BLaER1 (cell line): ENCODE results near the gene NBR1.
"Not testable (repeated sequence)": the region's sequence is repeated elsewhere in the genome, so short reads cannot be mapped to it uniquely, and the experiment has no call there.

Experiments used
- H3K27ac ChIP-seq: shearing (Covaris generic); formaldehyde crosslinking; 2 replicates; pipeline ENCODE4 v1.8.1; 2022
- H3K27me3 ChIP-seq: shearing (Covaris generic); formaldehyde crosslinking; 2 replicates; pipeline ENCODE4 v1.8.1; 2022
- H3K36me3 ChIP-seq: shearing (Covaris generic); formaldehyde crosslinking; 2 replicates; pipeline ENCODE4 v1.8.1; 2022
- H3K4me1 ChIP-seq: shearing (Covaris generic); formaldehyde crosslinking; 2 replicates; pipeline ENCODE4 v1.8.1; 2022
- H3K4me2 ChIP-seq: shearing (Covaris generic); formaldehyde crosslinking; 2 replicates; pipeline ENCODE4 v1.8.1; 2022
- H3K4me3 ChIP-seq: shearing (Covaris generic); formaldehyde crosslinking; 2 replicates; pipeline ENCODE4 v1.8.1; 2022
- H3K9ac ChIP-seq: shearing (Covaris generic); formaldehyde crosslinking; 2 replicates; pipeline ENCODE4 v1.8.1; 2022
- H3K9me3 ChIP-seq: shearing (Covaris generic); formaldehyde crosslinking; 2 replicates; pipeline ENCODE4 v1.8.1; 2022
- H4K20me1 ChIP-seq: shearing (Covaris generic); formaldehyde crosslinking; 2 replicates; pipeline ENCODE4 v1.8.1; 2022
- Cebpa-rat ChIP-seq: shearing (Covaris generic); IDR thresholded peaks from 2 replicates; pipeline ENCODE4 v1.8.1; 2022

Gene NBR1

GRCh38 chr17:43224146-43224705 lies 53.2 kb downstream of the NBR1 start:
- H3K4me2 ChIP-seq: peak overlapping the region; percentile 10; the same call in 1 of the 2 replicates
- H3K27ac ChIP-seq: no peak overlapping the region
- no peak overlapping the region for H3K4me3 ChIP-seq
- H3K9ac ChIP-seq: no peak overlapping the region
- peaks cover 43% of the 10 kb centered on the region for H3K4me1 ChIP-seq
- H3K36me3 ChIP-seq: peaks cover 15% of the 10 kb centered on the region; the same call in 1 of the 2 replicates
- TF ChIP-seq Cebpa-rat: no peak
- H4K20me1 ChIP-seq: peaks cover 17% of the 10 kb centered on the region; the same call in 1 of the 2 replicates
- H3K27me3 ChIP-seq: no peaks in the 10 kb centered on the region
- H3K9me3 ChIP-seq: no peaks in the 10 kb centered on the region

- 0 out of 2 replicates have a peak, but pooled peaks cover 4% of the 10 kb centered on the region for H4K20me1 ChIP-seq
Observed at GRCh38 chr17:43226393-43226792, 55.4 kb downstream of the NBR1 start.

GRCh38 chr17:43228020-43228782 lies 57.2 kb downstream of the NBR1 start, which contains the start of gene CCDC200:
CCDC200 (minus strand) TSS chr17:43228623; CDS start chr17:43228554, 69 bp downstream.
- Histone ChIP-seq H3K36me3 (peaks cover 15% of the 10 kb centered on the region; the same call in 1 of the 2 replicates), H3K4me1 (peaks cover 17% of the 10 kb centered on the region)
- H3K9ac ChIP-seq, H3K4me2 ChIP-seq, H3K4me3 ChIP-seq, H3K27ac ChIP-seq, H3K9me3 ChIP-seq, H3K27me3 ChIP-seq, H4K20me1 ChIP-seq: not testable (repeated sequence)

More at GRCh38 chr17:43226393-43226792, 55.4 kb downstream of the NBR1 start:
- Histone ChIP-seq H3K9ac (no peak overlapping the region), H3K9me3 (no peaks in the 10 kb centered on the region), H3K4me1 (peaks cover 22% of the 10 kb centered on the region), H3K4me3 (no peak overlapping the region), H3K4me2 (no peak overlapping the region), H3K27ac (no peak overlapping the region), H3K36me3 (peaks cover 15% of the 10 kb centered on the region; the same call in 1 of the 2 replicates), H3K27me3 (peaks cover 3% of the 10 kb centered on the region; the same call in 1 of the 2 replicates)
- no peak for TF ChIP-seq Cebpa-rat

- not testable (repeated sequence) for H3K4me3 ChIP-seq, H3K9ac ChIP-seq, H3K36me3 ChIP-seq, H3K9me3 ChIP-seq, H4K20me1 ChIP-seq, H3K4me1 ChIP-seq, H3K27ac ChIP-seq, H3K27me3 ChIP-seq
- peak overlapping the region; percentile 42; the same call in 1 of the 2 replicates for H3K4me2 ChIP-seq
Observed at GRCh38 chr17:43231205-43232020, 60.4 kb downstream of the NBR1 start.

GRCh38 chr17:43232021-43232699 lies 61.1 kb downstream of the NBR1 start:
- not testable (repeated sequence) for H3K9ac ChIP-seq, H3K36me3 ChIP-seq, H3K4me3 ChIP-seq, H3K27me3 ChIP-seq, H3K9me3 ChIP-seq, H4K20me1 ChIP-seq, H3K27ac ChIP-seq, H3K4me1 ChIP-seq
- H3K4me2 ChIP-seq: peak overlapping the region; percentile 60; the same call in 1 of the 2 replicates

GRCh38 chr17:43233263-43233662 lies 62.2 kb downstream of the NBR1 start:
- H3K36me3 ChIP-seq, H3K27me3 ChIP-seq, H3K4me3 ChIP-seq, H3K27ac ChIP-seq, H3K9me3 ChIP-seq, H3K9ac ChIP-seq, H3K4me1 ChIP-seq, H4K20me1 ChIP-seq, H3K4me2 ChIP-seq: not testable (repeated sequence)

- H3K4me1 ChIP-seq, H3K9me3 ChIP-seq, H3K36me3 ChIP-seq, H3K27ac ChIP-seq, H3K4me2 ChIP-seq, H3K27me3 ChIP-seq, H3K4me3 ChIP-seq, H4K20me1 ChIP-seq, H3K9ac ChIP-seq: not testable (repeated sequence)
Observed at GRCh38 chr17:43233877-43234276, 62.9 kb downstream of the NBR1 start, which contains the start of gene RNU2-1. RNU2-1 (minus strand) TSS chr17:43233977.

- H3K36me3 ChIP-seq, H3K9me3 ChIP-seq, H3K27ac ChIP-seq, H3K9ac ChIP-seq, H3K27me3 ChIP-seq, H3K4me2 ChIP-seq, H3K4me1 ChIP-seq, H3K4me3 ChIP-seq, H4K20me1 ChIP-seq: not testable (repeated sequence)
Observed at GRCh38 chr17:43239597-43239996, 68.6 kb downstream of the NBR1 start.

GRCh38 chr17:43240596-43241352 lies 69.8 kb downstream of the NBR1 start:
- H3K4me1 ChIP-seq, H3K9me3 ChIP-seq, H3K36me3 ChIP-seq, H4K20me1 ChIP-seq, H3K9ac ChIP-seq, H3K27ac ChIP-seq, H3K4me2 ChIP-seq, H3K27me3 ChIP-seq, H3K4me3 ChIP-seq: not testable (repeated sequence)

GRCh38 chr17:43246456-43246855 lies 75.4 kb downstream of the NBR1 start:
- H3K27ac ChIP-seq: not testable (repeated sequence)

More at GRCh38 chr17:43246456-43246855, 75.4 kb downstream of the NBR1 start:
- H3K36me3 ChIP-seq, H3K27me3 ChIP-seq, H3K4me3 ChIP-seq, H3K9ac ChIP-seq, H3K4me1 ChIP-seq, H3K9me3 ChIP-seq, H4K20me1 ChIP-seq, H3K4me2 ChIP-seq: not testable (repeated sequence)
